Fibroblast of mammary gland (primary cell): ENCODE measurements around the gene GPRC5C.

Experiments
- DNase-seq: peaks from one replicate; pipeline ENCODE4 v3.0.0-alpha.2; 2010; ENCODE audit warnings: low read depth
- H3K4me3 ChIP-seq: 2 replicates; pipeline ENCODE4 v1.5.1; 2011; ENCODE audit warnings: low read depth, mild to moderate bottlenecking, low read length, moderate library complexity; ENCODE audit not compliant: control insufficient read depth
- TF ChIP-seq, protein P1 (sequence below): conservative IDR thresholded peaks from 2 replicates; pipeline ENCODE4 v1.5.1; 2011; ENCODE audit warnings: low read depth, low read length, inconsistent platforms; ENCODE audit not compliant: control insufficient read depth, insufficient read depth

Gene GPRC5C

DNA sequence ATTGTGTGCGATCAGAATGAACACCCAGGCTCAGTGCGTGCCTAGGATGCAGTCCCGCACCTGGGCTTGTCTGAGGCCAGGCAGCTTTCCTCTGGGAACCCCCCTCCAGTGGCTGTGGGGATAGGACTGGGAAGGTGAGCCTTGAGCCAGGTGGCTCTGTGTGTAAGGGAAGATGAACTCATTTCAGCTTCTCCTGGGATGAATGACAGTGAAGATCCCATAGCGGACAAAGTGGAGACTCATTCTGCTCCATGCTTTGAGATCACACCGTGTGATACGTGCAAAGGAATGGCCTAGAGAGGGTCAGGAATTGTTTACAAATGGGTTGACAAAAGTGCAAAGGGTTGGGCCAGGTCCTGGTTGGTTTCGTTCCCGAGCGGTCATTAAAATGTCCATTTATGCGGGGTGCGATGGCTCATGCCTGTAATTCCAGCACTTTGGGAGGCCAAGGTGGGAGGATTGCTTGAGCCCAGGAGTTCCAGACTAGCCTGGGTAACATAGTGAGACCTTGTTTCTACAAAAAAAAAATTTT lies 15.8 kb downstream of the GPRC5C start:
- H3K4me3 ChIP-seq, result no peak overlapping the region
- no peak for DNase-seq
- TF ChIP-seq, protein P1, sequence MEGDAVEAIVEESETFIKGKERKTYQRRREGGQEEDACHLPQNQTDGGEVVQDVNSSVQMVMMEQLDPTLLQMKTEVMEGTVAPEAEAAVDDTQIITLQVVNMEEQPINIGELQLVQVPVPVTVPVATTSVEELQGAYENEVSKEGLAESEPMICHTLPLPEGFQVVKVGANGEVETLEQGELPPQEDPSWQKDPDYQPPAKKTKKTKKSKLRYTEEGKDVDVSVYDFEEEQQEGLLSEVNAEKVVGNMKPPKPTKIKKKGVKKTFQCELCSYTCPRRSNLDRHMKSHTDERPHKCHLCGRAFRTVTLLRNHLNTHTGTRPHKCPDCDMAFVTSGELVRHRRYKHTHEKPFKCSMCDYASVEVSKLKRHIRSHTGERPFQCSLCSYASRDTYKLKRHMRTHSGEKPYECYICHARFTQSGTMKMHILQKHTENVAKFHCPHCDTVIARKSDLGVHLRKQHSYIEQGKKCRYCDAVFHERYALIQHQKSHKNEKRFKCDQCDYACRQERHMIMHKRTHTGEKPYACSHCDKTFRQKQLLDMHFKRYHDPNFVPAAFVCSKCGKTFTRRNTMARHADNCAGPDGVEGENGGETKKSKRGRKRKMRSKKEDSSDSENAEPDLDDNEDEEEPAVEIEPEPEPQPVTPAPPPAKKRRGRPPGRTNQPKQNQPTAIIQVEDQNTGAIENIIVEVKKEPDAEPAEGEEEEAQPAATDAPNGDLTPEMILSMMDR, result no peak

DNA sequence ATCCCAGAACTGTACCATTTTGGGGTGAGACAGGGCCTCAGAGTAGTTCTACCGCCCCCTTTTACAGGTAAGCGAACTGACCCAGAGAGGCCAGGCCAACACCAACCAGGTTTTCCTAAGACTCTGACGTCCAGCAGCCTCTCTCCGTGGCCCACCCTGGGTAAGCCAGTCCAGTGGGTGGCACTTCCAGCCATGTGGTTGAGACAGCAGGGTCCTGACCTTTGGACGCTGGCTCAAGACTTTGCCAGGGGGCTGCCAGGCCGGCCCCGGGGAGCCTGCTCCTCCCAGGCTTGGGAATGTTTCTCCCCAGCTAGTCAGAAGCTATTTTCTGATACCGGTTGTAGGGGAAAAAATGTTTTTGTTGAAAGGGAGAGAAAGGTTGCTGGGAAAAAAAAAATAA lies 16.9 kb downstream of the GPRC5C start:
- no peak overlapping the region for H3K4me3 ChIP-seq
- TF ChIP-seq, protein P1, result no peak
- no peak for DNase-seq

DNA sequence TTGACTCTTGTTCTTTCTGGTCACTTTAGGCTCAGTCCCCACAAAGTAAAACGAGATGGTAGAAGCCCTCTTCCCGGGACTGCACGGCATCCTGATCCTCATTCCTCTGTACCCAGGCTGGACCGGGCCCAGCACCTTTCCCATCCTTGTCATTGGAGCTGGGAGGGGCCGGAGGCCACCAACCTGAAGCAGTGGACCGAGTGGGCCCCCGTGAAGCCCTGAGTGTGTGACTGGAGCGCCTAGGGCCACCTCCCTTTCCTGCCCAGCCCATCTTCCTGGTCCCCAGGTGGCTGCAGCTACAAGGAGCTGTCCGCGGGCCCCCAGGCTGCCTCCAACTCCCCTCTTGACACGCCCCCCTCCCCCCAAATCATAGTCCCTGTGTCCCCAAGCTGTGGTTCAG lies 17.4 kb downstream of the GPRC5C start:
- no peak for DNase-seq
- TF ChIP-seq, protein P1, result no peak
- no peak overlapping the region for H3K4me3 ChIP-seq

DNA sequence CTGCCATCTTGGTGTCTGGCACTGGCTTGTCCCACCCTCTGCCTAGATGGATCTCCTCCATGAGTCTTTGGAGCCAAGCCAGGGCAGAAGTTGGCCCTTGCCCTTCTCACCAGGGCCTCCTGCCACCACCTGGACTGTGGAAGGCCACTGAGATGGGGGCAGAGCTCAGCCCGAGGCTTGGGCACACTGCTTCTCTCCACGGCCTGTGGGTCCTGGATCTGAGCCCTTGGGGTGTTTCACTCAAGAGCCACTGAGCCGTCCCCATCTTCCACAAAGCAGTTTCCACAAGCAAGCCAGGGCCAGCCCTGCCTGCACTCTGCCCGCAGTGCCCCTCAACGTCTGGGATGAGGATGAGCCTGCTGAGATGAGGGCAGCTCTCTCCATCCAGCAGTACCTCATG lies 17.9 kb downstream of the GPRC5C start:
- no peak overlapping the region for H3K4me3 ChIP-seq
- TF ChIP-seq, protein P1, result no peak
- DNase-seq, result no peak

DNA sequence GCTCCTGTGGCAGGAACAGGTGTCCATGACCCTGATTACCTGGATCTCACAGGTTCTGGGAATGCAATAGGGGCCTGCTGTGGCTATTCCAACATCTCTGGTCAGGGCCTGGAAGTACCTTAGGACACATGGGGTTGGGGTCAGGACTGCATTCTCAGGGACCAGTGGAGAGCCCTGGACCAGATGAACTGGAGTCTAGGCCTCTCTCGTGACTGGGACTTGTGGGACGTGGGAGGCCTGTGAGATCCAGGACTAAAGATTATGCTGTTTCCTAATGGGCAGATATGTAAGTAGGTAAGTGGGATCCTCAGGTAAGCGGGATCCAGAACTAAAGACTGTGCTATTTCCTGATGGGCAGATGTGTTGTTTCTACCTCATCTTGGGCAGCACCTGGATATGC lies 18.3 kb downstream of the GPRC5C start:
- no peak overlapping the region for H3K4me3 ChIP-seq
- TF ChIP-seq, protein P1, result no peak
- DNase-seq, result no peak

DNA sequence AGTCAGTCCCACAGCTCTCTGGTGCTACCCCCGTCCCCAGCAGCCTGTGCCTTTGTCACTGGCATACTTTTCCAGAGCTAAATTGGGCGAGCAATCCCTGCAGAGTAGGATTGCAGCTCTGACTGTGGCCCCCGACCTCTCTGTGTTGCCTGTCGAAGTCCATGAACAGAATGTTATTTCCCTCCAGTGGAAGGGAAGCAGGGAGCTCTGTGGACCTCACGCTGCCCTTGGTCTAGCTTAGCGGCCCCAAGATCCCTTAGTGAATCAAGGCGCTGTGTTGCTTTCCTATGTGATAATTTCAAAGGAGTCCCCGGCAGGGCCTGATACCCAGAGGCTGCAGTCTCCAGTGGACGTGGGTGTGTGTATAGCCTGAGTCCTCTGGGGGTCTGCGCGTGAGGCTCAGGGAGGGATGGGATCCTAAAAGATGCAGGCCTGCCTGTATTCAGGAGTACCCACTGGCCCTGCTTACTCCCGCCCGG lies 19.1 kb downstream of the GPRC5C start:
- no peak for DNase-seq
- TF ChIP-seq, protein P1, result no peak
- H3K4me3 ChIP-seq, result no peak overlapping the region

DNA sequence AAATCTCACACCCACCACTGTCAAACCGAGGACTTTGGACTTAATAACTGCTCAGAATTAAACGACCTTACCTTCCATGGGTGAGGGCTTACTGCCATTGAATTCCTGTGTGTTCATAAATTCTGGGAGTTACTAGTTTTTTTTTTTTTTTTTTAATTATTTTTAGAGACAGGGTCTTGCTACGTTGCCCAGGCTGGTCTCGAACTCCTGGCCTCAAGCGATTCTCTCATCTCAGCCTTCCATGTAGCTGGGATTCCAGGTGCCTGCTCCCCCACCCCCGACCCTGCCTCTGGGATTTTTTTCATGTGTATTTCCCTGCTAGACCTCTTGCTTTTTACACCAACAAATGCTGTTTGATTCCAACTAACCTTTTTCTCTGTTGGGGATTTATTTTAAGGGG lies 19.7 kb downstream of the GPRC5C start:
- H3K4me3 ChIP-seq, result no peak overlapping the region
- DNase-seq, result no peak
- TF ChIP-seq, protein P1, result no peak
